GM19463 (cell line): Measurements from ENCODE around the gene TBXT.

Experiments used
- ATAC-seq: cut with Tn5 transposase; IDR thresholded peaks from one replicate; pipeline ENCODE4 v1.9.1; 2021; ENCODE audit warnings: mild to moderate bottlenecking, moderate library complexity; ENCODE audit not compliant: unreplicated experiment

Gene TBXT

DNA sequence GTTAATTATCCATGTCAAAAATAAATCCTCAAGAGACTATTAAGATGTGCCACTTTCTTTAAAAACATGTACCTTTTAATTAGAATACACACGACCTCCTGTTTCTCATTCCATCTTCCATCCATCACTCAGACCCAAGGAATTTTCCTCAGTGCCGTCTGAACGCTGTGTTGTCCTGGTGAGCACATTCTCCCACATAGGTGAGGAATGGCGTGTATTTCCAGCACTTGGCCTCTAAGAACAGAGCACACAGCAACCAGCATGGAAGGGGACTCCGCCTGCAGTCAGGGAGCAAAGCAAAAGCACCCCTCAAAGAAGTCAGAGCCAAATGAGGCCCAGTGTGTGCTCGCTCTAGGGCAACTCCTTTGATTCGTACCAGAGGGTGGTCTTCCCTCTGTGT, 45.9 kb downstream of the TBXT start:
- no peak for ATAC-seq

DNA sequence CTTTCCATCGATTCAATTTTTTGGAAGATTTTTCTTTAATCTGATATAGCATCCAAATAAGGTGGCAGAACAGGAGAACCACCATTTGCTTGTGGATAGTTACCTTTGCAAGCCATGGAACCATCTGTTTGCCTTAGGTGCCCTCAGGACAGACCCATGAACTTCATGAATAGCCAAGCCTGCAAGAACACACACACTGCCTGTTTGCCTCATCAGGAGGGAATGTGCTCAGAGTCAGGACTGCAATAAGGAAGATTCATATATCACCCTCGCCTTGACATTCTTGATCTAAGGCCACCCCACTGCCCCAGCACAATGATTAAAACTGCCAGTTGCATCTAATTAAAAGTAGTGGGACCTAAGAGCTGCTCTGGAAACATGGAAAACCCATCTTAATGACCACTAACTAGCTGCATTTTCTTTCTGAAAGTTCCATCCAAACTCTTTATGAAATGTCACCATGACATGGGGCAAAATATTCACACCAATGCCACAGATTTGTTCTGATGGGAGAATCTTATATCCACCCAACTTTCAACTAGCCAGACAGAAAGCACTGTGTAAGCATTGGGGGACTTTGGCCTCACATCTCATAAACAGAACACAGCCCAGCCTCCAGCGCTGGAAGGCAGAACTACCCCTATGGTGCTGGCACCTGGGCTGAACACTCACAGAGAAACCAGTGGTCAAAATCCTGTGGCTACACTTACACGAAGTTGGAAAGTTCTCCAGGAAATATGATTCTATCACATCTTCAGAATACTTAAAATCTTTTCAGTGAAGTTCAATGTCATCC, 48.3 kb downstream of the TBXT start:
- no peak for ATAC-seq

DNA sequence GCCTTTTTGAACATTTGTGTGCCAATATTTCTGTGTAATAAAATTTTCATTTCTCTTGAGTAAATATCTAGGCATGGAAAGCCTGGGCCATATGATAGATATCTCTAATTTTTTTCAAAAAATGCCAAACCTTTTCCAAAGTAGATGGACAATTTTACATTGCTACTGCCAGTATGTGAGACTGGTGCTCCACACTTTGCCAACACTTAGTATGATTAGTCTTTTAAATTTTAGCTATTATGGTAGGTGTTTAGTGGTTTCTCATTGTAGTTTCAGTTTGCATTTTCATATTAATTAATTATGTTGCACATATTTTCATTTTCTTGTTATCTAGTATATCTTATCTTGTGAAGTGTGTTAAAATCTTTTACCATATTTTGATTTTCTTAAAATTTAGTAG, 52.0 kb downstream of the TBXT start:
- ATAC-seq: no peak

DNA sequence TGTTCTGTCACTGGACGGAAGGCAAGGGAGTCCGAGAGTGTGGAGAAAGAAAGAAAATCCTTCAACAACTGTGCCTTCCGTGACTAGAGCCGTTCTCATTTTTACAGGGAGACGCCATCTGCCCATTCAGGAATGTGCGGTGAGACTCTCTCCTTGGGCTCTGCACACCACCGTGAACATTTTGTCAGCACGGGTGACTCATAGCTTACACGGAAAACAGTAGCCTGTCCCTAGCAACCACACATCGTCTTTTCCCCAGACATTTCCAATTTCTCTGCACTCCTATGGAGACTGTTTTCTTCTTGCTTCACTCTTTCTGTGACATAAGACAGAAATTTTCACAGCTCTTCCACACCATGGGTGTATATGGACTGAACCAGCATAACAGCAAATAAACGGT, 55.1 kb downstream of the TBXT start:
- ATAC-seq: no peak

DNA sequence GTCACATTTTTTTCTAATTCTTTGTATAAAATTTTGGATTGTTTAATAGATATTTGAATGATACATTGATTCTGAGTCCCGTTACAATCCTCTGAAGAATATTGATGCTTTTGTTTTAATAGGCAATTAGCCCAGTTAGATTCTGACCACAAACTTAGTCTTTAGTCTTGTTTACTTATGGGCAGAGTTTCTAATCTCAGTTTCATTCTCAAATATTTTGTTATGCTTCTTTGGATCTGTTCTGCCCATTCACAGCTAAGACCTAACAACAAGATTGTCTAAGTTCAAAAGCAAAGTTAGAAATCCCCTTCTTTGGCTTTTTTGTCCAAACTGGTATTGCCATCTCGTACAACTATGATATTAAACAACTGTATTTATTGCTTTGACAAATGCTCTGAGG, 58.0 kb downstream of the TBXT start:
- ATAC-seq: peak; percentile 59
